Measurements from ENCODE around the gene MDM2.
A peak's percentile ranks its signal among the peaks of the same experiment; 100 is the strongest.
"Not testable (repeated sequence)": the region's sequence is repeated elsewhere in the genome, so short reads cannot be mapped to it uniquely, and the experiment has no call there.

The MDM2 gene

DNA sequence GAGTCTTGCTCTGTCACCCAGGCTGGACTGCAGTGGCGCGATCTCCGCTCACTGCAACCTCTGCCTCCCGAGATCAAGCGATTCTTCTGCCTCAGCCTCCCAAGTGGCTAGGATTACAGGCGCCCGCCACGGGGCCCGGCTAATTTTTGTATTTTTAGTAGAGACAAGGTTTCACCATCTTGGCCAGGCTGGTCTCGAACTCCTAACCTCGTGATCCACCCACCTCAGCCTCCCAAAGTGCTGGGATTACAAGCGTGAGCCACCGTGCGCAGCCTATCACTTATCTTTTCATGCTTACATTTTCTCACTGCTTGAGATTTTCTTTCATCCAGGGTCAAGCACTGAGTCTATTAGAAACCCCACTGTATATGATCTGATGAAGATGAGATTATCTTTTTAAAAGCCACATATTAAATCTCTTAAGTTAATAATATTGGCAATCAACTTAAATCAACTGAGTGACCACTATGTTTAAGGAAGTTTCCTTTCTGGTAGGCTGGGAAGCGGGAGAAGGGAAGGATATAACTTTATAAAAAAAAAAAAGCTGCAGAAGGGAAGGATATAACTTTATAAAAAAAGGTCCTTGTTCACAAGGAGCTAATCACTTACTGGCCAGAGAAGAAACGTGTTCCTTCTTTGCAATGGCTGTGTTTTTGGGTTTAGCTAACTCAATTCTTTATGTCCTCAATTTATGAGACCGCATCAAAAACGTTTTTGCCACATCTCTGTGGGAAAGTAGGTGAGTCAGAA lies 1.3 kb upstream of the MDM2 start:
- DNase-seq: no peak

DNA sequence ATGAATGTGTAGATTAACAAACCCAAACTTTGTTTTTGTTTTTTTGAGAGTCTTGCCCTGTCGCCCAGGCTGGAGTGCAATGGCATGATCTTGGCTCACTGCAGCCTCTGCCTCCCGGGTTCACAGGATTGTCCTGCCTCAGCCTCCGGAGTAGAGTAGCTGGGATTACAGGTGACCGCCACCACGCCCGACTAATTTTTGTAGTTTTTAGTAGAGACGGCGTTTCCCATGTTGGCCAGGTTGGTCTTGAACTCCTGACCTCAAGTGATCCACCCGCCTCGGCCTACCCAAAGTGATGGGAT lies 752 bp upstream of the MDM2 start:
- DNase-seq: not testable (repeated sequence)

DNA sequence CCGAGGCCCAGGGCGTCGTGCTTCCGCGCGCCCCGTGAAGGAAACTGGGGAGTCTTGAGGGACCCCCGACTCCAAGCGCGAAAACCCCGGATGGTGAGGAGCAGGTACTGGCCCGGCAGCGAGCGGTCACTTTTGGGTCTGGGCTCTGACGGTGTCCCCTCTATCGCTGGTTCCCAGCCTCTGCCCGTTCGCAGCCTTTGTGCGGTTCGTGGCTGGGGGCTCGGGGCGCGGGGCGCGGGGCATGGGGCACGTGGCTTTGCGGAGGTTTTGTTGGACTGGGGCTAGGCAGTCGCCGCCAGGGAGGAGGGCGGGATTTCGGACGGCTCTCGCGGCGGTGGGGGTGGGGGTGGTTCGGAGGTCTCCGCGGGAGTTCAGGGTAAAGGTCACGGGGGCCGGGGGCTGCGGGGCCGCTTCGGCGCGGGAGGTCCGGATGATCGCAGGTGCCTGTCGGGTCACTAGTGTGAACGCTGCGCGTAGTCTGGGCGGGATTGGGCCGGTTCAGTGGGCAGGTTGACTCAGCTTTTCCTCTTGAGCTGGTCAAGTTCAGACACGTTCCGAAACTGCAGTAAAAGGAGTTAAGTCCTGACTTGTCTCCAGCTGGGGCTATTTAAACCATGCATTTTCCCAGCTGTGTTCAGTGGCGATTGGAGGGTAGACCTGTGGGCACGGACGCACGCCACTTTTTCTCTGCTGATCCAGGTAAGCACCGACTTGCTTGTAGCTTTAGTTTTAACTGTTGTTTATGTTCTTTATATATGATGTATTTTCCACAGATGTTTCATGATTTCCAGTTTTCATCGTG lies 612 bp downstream of the MDM2 start:
- peak; percentile 87 for DNase-seq

DNA sequence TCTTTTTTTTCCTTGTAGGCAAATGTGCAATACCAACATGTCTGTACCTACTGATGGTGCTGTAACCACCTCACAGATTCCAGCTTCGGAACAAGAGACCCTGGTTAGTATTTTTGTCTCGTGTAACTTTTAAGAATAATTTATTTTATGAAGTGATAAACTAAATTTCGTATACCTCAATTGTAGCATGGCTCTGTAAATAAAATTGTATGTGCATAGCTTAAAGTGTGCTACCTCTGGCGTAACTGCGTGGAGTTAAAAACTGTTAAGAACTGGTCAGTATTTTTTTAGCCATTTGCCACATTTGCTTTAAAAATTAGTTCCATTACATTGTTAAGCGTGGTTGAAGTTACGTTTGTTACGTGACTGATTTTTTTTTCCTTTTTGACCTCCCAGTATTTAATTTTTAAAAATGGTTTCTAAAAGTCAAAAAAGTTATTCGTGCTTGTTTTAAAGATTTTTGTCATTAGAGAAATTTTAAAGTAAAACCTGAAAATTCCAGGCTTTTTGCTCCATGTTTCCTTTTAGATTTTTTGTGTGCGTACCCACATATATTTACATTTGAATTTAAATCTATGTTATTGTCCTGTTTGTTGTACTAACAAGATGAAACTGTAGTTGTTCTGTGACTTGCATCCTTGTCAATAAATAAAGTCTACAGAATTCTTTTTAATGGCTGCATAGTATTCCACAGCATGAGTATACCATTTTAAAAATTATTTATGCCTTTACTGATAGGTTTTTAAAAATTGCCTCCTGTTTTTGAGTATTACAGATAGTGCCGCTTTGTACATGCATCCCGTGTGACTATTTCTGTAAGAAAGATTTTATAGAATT lies 1.4 kb downstream of the MDM2 start:
- no peak for DNase-seq

DNA sequence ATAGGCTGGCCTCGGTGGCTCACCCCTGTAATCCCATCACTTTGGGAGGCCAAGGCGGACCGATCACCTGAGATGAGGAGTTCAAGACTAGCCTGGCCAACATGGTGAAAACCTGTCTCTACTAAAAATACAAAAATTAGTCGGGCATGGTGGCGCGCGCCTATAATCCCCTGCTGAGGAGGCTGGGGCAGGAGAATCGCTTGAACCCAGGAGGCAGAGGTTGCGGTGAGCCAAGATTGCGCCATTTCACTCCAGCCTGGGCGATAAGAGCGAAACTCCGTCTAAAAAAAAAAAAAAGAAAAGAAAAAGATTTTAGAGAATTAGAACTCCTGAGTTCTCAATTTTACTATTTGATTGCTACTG lies 2.0 kb downstream of the MDM2 start:
- DNase-seq: not testable (repeated sequence)

DNA sequence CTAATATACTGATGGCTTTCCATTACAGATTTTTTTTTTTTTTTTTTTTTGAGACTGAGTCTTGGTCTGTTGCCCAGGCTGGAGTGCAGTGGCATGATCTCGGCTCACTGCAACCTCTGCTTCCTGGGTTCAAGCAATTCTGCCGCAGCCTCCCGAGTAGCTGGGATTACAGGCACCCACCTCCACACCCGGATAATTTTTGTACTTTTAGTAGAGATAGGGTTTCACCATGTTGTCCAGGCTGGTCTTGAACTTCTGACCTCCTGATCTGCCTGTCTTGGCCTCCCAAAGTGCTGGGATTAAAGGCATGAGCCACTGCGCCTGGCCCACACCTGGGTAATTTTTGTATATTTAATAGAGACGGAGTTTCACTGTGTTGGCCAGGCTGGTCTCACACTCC lies 3.6 kb downstream of the MDM2 start:
- not testable (repeated sequence) for DNase-seq

DNA sequence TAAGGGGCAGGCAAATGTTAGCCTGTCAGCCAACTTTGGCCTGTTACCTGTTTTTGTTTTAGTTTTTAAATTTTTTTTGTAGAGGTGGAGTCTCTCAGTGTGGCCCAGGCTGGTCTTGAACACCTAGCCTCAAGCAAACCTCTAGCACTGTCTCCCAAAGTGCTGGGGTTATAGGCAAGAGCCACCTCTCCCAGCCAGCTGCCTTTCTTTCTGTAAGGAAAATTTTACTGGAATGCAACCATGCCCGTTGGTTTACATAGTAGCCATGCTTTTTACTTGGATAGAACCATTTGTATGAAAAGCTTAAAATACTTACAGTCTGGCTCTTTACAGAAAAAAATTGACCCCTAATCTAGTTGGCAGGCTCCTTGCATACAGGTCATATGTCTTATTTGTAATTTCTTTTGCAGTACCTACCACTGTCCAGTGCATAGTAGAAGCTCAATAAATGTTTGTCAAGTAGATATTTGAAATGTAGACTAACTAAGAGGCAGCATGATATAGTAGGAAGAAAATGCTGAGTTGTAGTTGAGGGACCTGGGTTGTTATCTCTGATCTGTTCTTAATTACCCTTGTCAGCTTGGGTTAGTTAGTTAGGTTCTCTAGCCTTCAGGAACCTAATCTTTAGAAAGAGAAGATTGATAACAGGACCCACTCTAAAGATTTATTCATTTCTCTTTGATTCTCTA lies 4.7 kb downstream of the MDM2 start:
- DNase-seq: no peak

DNA sequence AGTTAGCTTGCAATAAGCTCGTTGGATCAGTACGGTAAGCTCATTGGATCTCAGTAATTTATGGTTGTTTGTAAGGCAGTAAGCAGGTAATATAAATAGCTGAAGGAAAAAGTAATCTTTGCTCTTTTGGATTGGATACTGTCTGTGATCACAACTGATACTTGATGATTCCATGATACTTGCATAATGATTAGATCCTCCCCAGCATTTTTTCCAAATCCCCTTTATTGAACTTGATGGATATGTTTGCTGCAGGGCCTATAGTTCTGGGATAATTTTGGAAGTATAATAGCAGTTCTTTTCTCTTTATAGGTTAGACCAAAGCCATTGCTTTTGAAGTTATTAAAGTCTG lies 5.2 kb downstream of the MDM2 start:
- DNase-seq: no peak

DNA sequence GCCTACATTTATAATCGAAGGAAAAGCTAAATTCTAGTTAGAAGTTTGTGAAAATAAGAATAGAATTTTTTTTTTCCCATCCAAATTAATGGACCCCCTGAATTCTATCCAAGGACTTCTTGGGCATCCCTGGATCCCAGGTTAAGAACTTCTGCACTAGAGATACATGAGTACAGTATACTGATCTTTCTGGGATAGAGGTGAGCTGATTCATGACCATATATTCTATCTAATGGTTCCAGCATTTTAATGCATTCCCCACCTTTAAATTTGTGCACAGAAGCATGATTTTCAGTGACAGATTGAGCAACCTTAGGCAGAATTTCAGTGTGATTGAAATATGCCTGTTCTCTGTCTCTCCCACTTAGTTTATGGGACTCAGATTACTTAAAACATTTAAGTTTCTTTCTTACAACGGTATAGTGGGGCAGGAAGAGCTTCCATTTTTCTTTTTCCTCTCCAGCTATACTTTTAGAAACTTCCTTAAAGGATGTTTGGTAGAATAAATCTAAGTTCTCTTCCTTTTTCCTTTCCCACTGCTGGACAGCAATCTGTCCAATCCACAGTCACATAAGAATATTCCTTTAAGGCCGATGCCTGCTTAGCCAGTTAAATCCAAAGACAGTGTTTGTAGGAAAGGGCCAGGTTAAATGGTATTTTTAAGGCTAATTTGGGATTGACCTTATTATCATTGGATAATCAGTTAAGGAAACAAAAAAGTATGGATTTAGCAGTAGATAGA lies 6.7 kb downstream of the MDM2 start:
- no peak for DNase-seq

DNA sequence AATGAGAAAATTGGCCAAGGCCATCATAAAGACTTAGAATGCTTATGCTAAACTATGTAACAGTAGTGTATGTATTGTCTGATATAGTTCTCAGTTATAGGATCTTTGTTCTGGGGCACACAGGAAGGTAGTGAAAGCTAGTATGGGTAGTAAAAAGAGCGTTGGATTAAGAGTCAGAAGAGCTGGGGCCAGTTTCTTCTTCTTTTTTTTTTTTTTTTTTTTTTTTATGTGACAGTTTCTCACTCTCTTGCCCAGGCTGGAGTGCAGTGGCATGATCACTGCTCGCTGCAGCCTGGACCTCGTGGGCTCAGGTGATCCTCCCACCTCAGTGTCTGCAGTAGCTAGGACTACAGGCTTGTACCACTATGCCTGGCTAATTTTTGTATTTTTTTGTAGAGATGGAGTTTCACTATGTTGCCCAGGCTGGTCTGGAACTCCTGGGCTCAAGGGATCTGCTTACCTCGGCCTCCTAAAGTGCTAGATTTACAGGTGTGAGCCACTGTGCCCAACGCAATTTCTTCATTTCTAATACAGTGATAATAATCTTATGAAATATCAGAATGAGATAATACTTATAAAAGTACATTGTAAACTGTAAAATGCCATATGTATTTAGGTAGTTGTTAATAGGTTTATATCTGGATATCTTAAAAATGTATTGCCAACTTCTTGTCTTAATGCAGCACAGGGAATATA lies 7.4 kb downstream of the MDM2 start:
- no peak for DNase-seq

DNA sequence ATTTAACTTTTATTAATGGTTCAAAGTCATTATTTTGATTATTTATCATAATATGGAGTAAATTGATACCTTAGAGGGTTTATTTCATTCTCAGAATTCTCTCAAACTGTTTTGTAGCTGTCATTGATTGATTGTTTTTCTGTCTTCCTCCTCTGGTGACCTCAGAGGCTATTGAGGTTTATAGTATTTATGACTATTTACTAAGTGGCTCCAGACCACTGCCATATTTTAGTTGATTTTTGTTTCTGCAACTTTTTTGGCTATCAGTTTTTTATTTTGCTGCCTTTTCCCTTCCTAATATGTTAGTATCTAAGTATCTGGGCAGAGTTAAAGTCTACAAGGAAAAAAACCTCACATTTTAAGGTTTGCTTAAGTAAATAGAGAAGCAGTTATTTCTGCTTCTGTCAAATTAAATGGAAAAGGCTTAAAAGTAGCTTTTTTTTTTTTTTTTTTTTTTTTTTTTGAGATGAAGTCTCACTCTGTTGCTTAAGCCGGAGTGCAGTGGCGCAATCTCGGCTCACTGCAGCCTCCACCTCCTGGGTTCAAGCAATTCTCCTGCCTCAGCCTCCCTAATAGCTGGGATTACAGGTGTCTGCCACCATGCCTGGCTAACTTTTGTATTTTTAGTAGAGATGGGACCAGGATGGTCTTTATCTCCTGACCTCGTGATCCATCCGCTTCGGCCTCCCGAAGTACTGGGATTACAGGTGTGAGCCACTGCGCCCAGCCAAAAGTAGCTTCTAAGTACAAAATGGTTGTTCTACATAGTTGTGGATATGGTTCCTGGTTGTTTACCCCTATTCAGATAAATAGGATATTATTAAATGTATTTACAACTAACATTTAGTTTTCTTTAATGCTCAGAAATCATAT lies 8.2 kb downstream of the MDM2 start:
- DNase-seq: no peak

DNA sequence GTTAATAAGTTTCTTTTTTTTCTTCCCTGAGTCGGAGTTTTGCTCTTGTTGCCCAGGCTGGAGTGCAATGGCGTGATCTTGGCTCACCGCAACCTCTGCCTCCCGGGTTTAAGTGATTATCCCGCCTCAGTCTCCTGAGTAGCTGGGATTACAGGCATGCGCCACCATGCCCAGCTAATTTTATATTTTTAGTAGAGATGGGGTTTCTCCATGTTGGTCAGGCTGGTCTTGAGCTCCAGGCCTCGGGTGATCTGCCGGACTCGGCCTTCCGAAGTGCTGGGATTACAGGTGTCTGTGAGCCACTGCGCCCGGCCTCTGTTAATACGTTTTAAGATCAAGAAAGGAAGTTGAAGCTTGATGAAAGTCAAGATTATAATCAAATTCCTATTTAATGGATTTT lies 11.5 kb downstream of the MDM2 start:
- not testable (repeated sequence) for DNase-seq

DNA sequence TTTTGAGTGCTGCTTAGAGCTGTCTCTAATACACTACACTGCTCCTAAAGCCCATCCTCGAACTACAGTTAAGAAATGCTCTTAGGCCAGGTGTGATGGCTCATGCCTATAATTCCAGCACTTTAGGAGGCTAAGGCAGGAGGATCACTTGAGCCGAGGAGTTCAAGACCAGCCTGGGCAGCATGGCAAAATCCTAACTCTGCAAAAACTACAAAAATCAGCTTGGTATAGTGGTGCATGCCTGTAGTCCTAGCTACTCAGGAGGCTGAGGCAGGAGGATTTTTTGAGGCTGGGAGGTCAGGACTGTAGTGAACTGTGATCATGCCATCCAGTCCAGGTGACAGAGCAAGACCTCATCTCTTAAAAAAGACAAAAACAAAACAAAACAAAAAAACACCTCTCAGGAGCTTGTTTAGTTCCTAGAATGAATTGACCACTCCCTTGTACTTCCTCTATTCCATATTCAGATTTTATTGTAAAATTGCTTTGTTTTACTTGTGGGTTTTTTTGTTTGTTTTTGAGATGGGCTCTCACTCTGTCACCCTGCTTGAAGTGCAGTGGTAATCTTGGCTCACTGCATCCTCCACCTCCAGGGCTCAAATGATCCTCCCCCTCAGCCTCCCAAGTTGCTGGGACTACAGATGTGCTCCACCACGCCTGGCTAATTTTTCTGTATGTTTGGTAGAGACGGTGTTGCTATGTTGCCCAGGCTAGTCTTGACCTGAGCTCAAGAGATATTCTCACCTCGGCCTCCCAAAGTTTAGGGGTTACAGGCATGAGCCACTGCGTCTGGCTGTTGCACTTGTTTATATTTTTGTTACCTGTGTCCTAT lies 13.6 kb downstream of the MDM2 start:
- DNase-seq: no peak

DNA sequence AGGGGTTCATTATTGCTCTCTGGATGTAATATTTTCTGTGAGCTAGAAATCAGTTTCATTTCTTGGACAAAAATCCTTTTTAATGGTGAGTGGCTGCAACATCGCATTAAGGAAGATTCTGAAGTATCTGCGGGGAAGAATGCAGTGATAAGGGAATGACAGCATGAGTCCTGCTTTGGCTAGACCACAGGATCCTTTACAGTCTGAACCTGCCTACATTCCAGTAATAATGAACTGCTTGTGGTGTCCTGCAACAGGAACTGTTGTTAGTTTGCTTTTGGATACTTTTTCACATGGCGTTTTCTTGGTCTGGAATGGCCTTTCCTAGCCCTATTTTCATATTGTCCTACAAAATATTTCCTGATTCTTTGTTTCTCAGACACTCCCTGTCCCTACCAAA lies 15.7 kb downstream of the MDM2 start:
- no peak for DNase-seq

DNA sequence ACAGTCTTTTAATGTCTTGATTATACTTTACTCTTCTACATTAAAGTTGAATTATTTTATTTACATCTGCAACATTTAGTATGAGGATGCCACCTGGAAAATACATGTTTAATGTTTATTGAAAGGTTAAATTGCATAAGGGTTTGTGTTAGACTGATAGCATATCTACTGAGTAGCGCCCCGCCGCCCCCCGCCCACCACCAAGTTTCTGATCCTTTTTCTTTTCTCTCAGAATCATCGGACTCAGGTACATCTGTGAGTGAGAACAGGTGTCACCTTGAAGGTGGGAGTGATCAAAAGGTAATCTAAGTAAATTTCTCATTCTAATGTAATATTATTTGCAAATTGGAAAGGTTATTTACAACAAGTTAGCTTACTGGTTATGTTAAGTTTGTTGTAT lies 16.2 kb downstream of the MDM2 start:
- DNase-seq: no peak

DNA sequence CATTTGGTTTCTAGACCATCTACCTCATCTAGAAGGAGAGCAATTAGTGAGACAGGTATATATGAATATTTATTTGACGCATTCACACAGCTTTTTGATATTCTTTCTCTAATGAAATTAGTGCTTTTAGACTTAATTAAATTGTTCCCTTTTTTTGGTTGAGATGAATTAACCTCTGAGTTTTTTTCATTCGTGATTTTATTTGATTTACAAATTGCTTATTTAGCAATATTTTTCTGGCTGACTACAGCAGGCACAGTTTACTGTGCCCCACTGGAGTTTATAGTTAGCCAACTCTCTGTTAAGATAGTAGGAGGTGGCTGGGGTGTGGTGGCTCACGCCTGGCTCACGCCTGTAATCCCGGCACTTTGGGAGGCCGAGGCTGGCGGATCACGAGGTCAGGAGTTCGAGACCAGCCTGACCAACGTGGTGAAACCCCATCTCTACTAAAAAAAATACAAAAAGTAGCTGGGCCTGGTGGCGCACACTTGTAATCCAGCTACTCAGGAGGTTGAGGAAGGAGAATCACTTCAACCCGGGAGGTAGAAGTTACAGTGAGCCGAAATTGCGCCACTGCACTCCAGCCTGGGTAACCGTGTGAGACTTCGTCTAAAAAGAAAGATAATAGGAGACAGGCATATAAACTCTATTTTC lies 16.7 kb downstream of the MDM2 start:
- no peak for DNase-seq

DNA sequence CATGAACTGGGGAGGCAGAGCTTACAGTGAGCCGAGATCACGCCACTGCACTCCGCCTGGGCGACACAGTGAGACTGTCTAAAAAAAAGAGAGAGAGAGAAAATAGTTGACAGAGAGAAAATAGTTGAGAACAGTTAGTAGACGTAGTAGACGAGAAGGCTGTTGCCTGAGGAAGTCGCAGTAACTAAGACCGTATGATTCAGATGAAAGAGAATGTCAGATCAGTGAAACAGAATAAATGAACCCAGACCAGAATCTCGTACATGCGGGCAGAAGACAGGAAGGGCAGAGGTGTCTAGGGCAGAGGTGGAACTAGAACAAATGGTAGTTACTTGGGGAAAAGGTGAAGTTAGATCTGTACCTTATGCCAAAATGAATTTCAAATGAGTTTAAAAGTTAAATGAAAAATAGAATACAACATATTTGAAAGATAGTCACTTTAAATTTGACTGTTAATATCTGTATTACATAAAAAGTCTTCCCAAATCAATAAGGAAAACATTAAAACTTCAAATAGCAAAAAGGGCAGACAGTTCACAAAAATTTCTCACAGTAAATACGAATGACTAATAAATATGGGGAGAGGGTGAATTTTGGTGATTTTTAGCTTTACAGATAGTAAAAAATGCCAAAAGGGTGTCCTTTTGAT lies 17.7 kb downstream of the MDM2 start:
- DNase-seq: no peak

DNA sequence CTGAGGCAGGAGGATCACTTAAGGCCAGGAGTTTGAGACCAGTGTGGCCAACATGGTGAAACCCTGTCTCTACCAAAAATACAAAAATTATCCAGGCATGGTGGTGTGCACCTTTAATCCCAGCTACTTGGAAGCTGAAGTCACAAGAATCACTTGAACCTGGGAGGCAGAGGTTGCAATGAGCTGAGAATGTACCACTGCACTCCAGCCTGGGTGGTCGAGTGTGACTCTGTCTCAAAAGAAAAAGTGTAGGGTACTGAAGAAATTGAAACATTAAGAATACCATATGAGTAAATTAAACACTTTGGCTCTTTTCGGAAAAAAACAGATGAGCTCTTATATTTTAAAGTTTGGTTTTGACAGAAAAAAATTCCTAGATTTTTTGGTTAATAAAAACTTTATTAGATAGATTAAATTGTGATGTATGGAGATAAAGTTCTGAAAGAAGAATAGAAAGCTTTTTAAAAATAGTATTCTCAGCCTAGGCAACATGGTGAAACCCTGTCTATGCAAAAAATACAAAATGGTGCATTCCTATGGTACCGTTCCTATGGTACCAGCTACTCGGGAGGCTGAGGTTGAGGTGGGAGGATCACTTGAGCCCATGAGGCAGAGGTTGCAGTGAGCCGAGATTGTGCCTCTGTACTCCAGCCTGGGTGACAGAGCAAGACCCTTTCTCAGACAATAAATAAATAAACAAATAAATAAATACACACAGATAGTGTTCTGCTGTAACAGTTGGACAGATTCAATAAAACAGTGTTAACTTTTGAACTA lies 20.1 kb downstream of the MDM2 start:
- DNase-seq: no peak

Measured in fibroblast of skin of abdomen (primary cell).